Adrenal gland (tissue), 12 donors: Measurements from ENCODE around the gene TMEM117. TPM values are rescaled to one million over a fixed set of nuclear protein-coding genes. Genes with fewer than 3 reads are reported as not detected.

ENCODE experiments used
- DNase-seq, 7 donors: peaks; one replicate each; pipeline ENCODE4 v3.0.0-alpha.2; 2019 to 2020
- H3K27ac ChIP-seq, 5 donors: fragments of 200-600 bp; sonication (generic) in 4 of 5; 1 replicate in 3 of 5; 2 replicates in 2 of 5; pipeline versions ENCODE4 v1.5.1 to v1.8.0; 2016 to 2020; ENCODE audit warnings: mild to moderate bottlenecking in 1 of 5
- H3K27me3 ChIP-seq: fragments of 200-600 bp; 2 replicates; pipeline ENCODE4 v1.8.0; 2021
- H3K36me3 ChIP-seq, 2 donors: fragments of 200-600 bp; replicated peaks in 1 of 2; 1 replicate in 1 of 2; 2 replicates in 1 of 2; pipeline versions ENCODE4 v1.5.1 to v1.8.0; 2018 to 2022
- H3K4me1 ChIP-seq, 2 donors: fragments of 200-600 bp; replicated peaks in 1 of 2; 1 replicate in 1 of 2; 2 replicates in 1 of 2; pipeline versions ENCODE4 v1.5.1 to v1.8.0; 2018 to 2021
- H3K4me3 ChIP-seq, 4 donors: fragments of 200-600 bp; sonication (generic) in 3 of 4; one replicate each; pipeline ENCODE4 v1.5.1; 2016 to 2018
- H3K9me3 ChIP-seq, 3 donors: fragments of 200-600 bp; sonication (generic) in 1 of 3; replicated peaks in 1 of 3; 1 replicate in 2 of 3; 2 replicates in 1 of 3; pipeline versions ENCODE4 v1.5.1 to v1.8.0; 2016 to 2021
- CTCF ChIP-seq, 6 experiments: fragments of 450-650 bp in 4 of 6; fragments of 200-600 bp in 2 of 6; sonication (generic) in 1 of 6; IDR thresholded peaks; 1 replicate in 5 of 6; 2 replicates in 1 of 6; pipeline versions ENCODE4 v1.5.1 to v1.8.0; 2016 to 2021; ENCODE audit warnings: antibody characterized with exemption in 6 of 6, mild to moderate bottlenecking in 2 of 6, moderate library complexity in 1 of 6
- POLR2A ChIP-seq, 2 donors: fragments of 450-650 bp; IDR thresholded peaks; one replicate each; pipeline ENCODE4 v1.6.1; 2017; ENCODE audit warnings: antibody characterized with exemption in 2 of 2, mild to moderate bottlenecking in 2 of 2, moderate library complexity in 1 of 2
- WGBS, 4 donors: extraction: QIAGEN DNeasy Blood & Tissue Kit in 2 of 4; methylation state at CpG; one replicate each; pipeline versions ENCODE4 v1.1.5 to v1.1.7; 2013 to 2017; 5-methylcytosine and 5-hydroxymethylcytosine counted together
- intact Hi-C, 2 donors: fragments of 100-400 bp; cut with DNase I; formaldehyde crosslinking; loops; one replicate each; pipeline versions ENCODE4 v1.14.1 to v1.15.0; 2022 to 2023
- polyA plus RNA-seq, 3 donors: library from polyadenylated mRNA; stranded (reverse); fragments of 200-250 nt in 2 of 3; fragments of 350-450 nt in 1 of 3; fragmentation: Illumina TruSeq in 1 of 3; extraction: RNeasy Lipid Tissue Mini Kit (QIAGEN cat#74804) in 1 of 3; gene quantifications; one replicate each; pipeline ENCODE4 v1.2.3, GENCODE V29; 2013 to 2014
- total RNA-seq, 9 donors: library from RNA; depleted of rRNA in 4 of 9; stranded (reverse); fragments of >200 nt in 4 of 9; fragments of 120-200 nt in 1 of 9; fragmentation: NEBNext Ultra II Directional in 1 of 9; extraction: Animal tissue kit (Norgen Biotek cat#: 25700) in 1 of 9; gene quantifications; one replicate each; pipeline versions ENCODE4 v1.1.0 to v1.2.4, GENCODE V29; 2013 to 2023
- donor health status: healthy with polysubstance abuse.
- donor health status: Bipolar disorder and iron deficiency.
- donor health status: DM: yes; HTN: yes; CAD: no.
- donor health status: DM: no; HTN: no; CAD: no.
- donor health status: DM: no; HTN: no; CAD: no.
- donor health status: DM: yes; HTN: yes; CAD: no.

The TMEM117 gene
- total and polyA plus RNA-seq, 12 donors = 1.9 to 38.5 (median 6.7) TPM

- H3K36me3 ChIP-seq = no peaks in the 10 kb centered on the region
- H3K27ac ChIP-seq = no peak overlapping the region
- peak in 3 of 7 donors; percentile 2 to 28 (median 12) for DNase-seq
- H3K9me3 ChIP-seq = no peaks in the 10 kb centered on the region
- no peak for TF ChIP-seq CTCF (IDR thresholded peaks at IDR 0.05)
- no peak for TF ChIP-seq POLR2A (IDR thresholded peaks at IDR 0.05)
- H3K27me3 ChIP-seq = no peaks in the 10 kb centered on the region
- WGBS, 4 donors = 59 to 76% (median 62%) methylated on average over 1 to 2 of the region's 2 CpGs
- intact Hi-C loops = loop anchor here in 1 of 2 donors (10.0 kb wide), 1 partner anchor 79 kb away; the partner anchor contains the start of gene TWF1
- no peak overlapping the region for H3K4me3 ChIP-seq
- H3K4me1 ChIP-seq = no peaks in the 10 kb centered on the region
Measured at GRCh38 chr12:43883748-43884147, 47.9 kb downstream of the TMEM117 start.

- Histone ChIP-seq H3K9me3 (no peaks in the 10 kb centered on the region), H3K4me3 (no peak overlapping the region), H3K36me3 (no peaks in the 10 kb centered on the region), H3K4me1 (no peaks in the 10 kb centered on the region), H3K27ac (no peak overlapping the region), H3K27me3 (no peaks in the 10 kb centered on the region)
- WGBS, 4 donors = 84 to 91% (median 90%) methylated on average over 8 of the region's 8 CpGs
- intact Hi-C loops = loop anchor here in 1 of 2 donors (10.0 kb wide), 1 partner anchor 80 kb away; the partner anchor contains the start of gene TWF1
- DNase-seq = no peak
- TF ChIP-seq CTCF (IDR thresholded peaks at IDR 0.05) (no peak), POLR2A (IDR thresholded peaks at IDR 0.05) (no peak)
Measured at GRCh38 chr12:43884683-43885410, 49.0 kb downstream of the TMEM117 start.

- intact Hi-C loops = loop anchor here in 1 of 2 donors (10.0 kb wide), 1 partner anchor 83 kb away; the partner anchor contains the start of gene TWF1
- no peak overlapping the region for H3K27ac ChIP-seq
- H3K27me3 ChIP-seq = no peaks in the 10 kb centered on the region
- no peak for DNase-seq
- TF ChIP-seq POLR2A (IDR thresholded peaks at IDR 0.05) = no peak
- TF ChIP-seq CTCF (IDR thresholded peaks at IDR 0.05) = no peak
- H3K4me3 ChIP-seq = no peak overlapping the region
- H3K36me3 ChIP-seq = no peaks in the 10 kb centered on the region
- WGBS, 4 donors = 92 to 100% (median 95%) methylated on average over 2 of the region's 2 CpGs
- no peaks in the 10 kb centered on the region for H3K9me3 ChIP-seq
- no peaks in the 10 kb centered on the region for H3K4me1 ChIP-seq
Measured at GRCh38 chr12:43887397-43887796, 51.5 kb downstream of the TMEM117 start.

GRCh38 chr12:43891856-43892574 lies 56.1 kb downstream of the TMEM117 start:
- Histone ChIP-seq H3K27ac (no peak overlapping the region), H3K4me3 (no peak overlapping the region), H3K9me3 (no peaks in the 10 kb centered on the region), H3K4me1 (no peaks in the 10 kb centered on the region), H3K27me3 (no peaks in the 10 kb centered on the region), H3K36me3 (no peaks in the 10 kb centered on the region)
- no peak for DNase-seq
- TF ChIP-seq CTCF (IDR thresholded peaks at IDR 0.05) (no peak), POLR2A (IDR thresholded peaks at IDR 0.05) (no peak)
- intact Hi-C loops = no loop called here
- 89 to 97% (median 93%) methylated on average over 3 of the region's 3 CpGs for WGBS, 4 donors
